GM19455 (cell line): Measurements from ENCODE around the gene ZFPM1.

Experiments
- ATAC-seq: cut with Tn5 transposase; IDR thresholded peaks from one replicate; pipeline ENCODE4 v1.9.1; 2021; ENCODE audit not compliant: unreplicated experiment

ZFPM1 gene

DNA sequence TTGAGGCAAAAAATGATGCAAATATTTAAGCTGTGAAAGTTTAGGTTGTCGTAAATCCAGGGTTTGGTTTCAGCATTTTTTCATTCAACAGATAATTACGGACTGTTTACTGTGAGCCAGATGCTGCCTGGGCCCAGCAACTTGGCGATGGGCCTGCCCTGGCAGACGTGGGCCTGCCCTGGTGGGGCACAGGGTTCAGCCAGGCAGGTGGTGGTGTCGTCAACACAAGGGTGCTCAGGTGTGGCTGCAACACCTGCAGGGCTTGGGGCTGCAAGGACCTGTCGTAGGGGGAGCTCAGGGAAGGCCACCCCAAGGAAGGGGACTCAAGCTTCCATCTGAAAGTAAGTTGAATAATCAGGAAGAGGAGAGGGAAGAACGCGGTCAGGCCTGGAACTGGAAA is 132.2 kb downstream of the ZFPM1 start:
- ATAC-seq, result no peak

DNA sequence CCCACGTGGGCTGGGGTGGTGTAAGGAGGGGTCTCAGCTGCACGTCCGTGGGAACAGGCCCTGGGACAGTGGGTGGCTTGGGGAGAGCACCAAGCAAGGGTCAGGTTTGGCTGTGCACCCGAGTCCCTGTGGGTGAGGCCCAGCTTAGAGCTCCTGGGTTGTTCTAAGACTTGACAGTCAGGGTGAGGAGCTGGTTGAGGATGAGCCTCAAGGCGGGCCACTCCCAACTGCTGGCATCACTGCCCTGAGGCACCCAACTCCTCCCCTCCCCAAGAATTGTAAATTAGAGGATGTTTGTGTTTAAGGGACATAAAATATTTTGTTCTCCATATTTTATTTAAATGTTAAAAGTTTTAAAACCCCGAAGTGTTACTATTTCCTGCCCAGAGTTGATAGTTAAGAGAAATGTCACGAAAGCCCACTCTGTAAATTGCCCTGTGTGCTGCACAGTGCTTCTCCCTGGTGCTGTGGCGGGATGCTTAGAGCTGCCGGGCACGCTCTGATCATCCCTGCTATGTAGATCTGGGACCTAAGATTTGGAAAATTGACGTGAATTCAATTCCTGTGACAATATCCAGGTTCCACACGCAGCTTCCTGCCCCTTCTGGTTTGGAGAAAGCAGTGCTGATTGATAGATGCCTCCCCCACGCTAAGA is 133.0 kb downstream of the ZFPM1 start:
- no peak for ATAC-seq
